Ammon's horn (tissue), 1 donor: Measurements from ENCODE around the gene SOX8.

Experiments used
- DNase-seq: peaks from one replicate; pipeline ENCODE4 v3.0.0-alpha.2; 2016; ENCODE audit warnings: low spot score

The SOX8 gene

DNA sequence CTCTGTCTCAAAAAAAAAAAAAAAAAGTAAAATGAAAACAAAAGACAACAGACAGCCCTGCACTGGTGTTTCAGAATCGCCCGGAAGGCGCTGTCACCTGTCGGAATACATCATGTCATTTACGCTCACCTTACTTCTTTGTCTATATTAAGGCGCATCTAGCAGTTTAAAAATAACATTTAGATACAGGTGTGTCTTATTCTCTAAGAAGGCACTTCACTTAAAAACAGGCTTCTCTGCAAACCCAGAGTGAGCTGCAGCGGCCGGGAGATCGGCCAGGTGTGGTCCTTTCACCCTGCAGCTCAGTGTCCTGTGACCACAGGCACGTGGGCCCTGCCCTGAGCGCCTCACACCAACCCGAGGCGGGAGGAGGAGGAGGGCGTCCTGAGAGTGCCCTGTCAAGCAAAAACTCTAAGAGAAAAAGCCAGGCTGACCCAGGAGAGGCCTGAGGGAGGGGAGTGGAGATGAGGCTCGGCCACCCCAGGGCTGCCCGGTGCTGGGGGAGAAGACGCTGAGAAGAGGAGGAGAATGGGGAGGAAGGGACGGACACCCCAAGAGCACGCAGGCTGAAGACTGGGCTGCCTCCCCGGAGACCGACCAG is 7.5 kb upstream of the SOX8 start:
- no peak for DNase-seq

DNA sequence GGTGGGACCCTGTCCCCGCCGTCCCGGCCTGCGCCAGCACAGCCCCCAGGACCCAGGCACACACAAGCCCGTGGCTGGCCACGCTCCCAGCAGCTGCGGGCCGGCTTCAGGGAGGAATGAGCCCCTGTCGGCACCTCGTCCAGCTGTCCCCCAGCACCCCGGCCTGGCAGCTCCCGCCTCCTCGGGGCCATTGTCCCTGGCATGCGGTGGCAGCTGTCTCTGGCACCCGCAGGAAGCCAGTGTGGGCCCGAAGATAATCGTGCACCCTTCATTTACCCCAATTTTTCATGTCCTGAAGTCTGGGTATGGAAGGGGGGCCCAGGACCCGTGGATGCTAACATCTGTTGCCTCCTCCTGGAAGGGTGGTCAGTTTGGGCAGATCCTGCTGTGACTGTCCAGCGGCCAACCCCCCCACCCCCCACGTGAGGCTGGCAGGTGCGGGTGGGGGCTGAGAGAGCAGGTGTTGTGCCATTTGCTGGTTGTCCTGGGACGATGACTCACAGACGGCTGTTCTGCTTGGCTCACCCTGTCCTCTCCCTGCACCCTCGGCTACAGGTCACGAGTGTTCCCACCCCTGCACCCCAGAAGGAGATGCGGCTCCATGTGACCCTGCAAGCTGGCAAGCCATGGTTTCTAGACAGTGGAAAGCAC is 6.8 kb upstream of the SOX8 start:
- DNase-seq: peak; percentile 63

DNA sequence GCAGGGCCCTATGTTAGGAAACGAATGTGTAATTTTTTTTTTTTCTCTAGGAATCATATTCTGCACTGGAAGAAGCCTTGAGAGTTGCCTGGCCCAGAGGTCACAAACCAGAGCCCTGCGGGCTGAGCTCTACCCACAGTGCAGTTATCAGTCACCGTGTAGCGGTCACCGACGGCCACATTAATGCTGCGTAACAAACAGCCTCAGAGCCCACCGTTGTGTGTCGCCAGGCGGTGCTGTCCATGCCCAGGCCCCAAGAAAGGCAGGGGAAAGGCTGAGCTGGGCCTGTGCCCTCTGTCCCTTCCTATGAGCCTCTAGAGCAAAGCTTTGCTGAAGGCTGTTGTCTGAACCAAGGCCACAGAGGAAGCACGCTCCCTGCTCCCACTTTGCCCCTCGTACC is 6.3 kb upstream of the SOX8 start:
- DNase-seq: no peak

DNA sequence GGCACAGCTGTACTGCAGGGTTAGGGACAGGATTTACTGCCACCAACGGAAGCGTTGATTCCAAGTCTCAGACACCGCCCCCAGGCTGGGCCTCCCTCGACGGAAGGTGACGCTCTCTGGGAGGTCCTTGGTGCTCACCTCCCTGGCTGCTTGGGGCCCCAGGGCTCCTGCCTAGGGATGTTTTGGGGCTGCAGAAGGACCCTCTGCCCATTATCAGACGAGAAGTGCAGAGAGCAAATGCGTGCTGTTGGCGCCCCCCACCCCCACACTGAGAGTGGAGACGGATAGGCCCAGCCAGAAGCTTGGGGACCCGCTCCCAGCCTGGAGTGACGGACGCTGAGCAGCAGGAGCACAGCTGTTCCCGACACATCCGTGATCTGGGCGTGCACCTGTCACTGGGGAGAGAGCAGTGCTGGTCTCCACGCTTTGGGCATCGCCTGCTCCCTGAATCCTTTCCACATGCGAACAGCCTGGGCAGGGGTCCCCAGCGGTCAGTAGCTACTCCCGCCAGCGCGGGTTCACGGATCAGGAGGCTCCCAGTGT is 5.1 kb upstream of the SOX8 start:
- no peak for DNase-seq

GRCh38 chr16:977081-977701 is 4.4 kb upstream of the SOX8 start:
- DNase-seq: peak; percentile 90

- no peak for DNase-seq
Observed at GRCh38 chr16:977896-978295, 3.7 kb upstream of the SOX8 start.

DNA sequence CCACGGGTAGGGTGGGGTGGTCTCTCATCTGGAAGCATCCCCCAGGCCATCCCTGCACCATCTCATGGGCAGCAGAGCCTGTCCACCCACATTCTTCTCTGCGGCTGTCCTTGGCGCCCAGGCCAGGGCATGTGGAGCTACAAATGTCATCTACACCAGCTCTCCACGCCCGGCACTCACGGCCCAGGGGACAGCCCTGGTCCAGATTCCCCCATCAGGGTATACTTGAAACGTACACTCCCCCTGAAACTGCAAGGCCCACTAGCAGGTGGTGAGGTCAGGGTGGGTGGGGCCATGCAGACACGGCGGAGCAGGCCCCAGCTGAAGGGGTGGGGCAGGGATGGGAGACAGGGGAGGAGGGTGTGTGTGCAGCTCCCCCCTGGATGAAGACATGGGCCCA is 3.2 kb upstream of the SOX8 start:
- DNase-seq: no peak

GRCh38 chr16:979147-979546 is 2.4 kb upstream of the SOX8 start:
- DNase-seq: no peak

DNA sequence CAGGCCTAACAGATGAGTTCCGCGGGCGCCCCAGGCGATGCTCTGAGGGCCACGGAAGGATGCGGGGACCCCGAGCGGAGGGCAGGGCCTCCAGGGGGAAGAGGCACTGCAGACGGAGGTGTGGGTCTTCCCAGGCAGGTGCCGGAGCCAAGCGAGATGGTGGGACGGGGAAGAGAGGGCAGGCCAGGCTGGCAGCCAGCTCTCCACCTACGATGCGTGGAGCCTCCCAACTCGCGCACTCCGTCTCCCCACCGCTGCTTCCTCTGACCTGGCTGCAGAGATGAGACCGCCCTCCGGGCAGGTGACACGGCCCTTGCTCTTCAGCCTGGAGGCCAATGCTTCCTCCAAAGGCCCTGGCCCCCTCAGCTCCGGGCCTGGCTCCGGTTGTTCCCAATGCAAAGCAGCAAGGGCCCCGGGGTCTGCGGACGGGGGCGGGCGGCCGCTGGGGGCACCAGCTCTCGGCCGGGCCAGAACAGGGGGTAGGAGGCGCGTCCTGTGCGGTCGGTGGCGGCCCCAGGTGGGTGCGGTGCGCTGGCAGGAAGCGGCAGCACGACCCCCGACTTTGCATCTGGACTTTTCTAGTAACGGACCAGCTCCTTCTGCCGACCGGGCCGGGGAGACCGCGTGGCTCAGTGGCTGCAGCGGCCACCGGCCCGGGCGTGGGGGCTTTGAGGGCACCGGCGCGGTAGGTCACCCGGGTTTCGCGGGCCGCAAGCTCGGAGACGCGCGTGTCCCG is 1.5 kb upstream of the SOX8 start:
- DNase-seq: no peak

DNA sequence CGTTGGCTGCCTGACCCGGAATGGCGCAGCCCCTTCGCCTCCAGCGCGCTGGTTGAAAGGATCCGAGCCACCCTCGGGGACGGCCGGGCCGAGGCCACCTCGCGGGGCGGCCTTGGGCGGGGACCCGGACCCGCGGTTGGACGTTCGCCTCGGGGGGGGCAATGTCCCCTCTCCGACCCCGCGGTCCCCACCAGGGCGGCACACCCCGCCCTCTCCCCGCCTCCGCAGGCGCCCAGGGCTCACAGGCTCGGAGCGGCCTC is 1.0 kb upstream of the SOX8 start:
- DNase-seq: no peak

DNA sequence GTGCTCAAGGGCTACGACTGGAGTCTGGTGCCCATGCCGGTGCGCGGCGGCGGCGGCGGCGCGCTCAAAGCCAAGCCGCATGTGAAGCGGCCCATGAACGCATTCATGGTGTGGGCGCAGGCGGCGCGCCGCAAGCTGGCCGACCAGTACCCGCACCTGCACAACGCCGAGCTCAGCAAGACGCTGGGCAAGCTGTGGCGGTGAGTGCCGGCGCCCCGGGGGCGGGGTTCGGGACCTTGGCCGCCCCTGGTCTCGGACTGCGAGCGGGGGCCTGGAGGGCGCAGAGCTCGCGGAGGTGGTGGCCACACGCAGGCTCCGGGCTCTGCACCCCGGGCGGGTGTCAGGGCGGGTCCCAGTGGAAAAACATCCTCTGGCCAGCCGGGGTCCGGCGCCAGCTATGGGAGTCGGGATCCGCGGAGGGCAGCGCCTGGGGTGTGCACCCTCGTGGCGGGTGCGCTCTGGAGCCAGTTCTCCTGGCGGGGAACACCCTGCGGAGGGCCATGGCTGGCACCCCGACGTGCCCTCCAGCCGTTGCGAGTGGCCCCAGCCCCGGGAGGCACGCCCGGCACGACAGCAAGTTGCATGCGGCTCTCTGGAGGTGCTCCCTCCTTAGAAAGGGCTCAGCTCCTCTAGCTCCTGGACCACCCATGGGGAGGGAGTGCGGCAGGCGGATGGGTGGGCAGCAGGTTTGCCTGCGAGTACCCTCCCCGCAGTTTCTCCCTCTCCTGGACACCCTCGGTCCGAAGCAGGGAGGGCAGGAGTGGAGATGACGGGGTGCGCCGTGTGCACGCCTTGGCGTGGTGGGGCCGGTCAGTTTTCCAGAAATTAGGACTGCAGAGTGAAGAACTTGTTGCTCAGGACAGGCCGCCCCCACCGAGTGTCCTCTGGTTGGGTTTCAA is 824 bp downstream of the SOX8 start:
- DNase-seq: no peak

DNA sequence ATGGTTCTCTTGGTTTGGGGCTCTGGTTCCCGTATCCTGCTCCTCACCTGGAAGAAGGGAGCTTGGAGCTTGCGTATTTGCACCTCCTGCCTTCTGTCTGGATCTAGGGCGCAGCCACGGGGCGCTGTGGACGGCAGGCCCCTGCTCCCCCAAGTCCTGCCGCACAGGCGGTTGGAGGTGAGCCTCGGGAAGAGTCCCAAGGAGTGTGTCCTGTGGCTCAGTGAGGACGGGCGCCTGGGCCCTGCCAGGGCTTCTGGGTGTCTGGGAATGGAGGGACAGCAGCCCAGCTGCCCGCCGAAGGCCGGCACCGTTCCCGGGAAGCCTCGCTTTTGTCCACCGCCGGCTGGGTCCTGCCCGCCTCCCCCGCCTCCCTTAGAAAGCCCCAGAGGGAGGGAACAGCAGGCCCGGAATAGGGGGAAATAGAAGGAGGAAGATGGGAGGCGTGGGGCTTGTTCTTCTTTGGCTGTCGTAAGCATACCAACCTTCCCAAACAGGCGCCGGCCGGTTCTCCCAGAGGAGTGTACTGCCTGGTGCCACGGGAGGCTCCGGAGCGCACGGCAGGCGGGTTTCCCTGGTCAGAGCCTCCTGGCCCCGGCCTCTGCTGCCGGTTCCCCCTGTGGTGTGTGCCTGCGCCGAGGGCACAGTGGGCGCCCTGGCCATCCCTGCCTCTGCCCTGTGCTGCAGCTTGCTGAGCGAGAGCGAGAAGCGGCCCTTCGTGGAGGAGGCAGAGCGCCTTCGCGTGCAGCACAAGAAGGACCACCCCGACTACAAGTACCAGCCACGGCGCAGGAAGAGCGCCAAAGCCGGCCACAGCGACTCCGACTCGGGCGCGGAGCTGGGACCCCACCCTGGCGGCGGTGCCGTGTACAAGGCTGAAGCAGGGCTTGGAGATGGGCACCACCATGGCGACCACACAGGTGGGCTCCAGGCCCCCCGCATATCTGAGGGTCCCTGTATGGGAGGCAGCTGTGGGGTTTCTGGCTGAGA is 1.8 kb downstream of the SOX8 start:
- peak; percentile 74 for DNase-seq

GRCh38 chr16:984121-984694 is 2.6 kb downstream of the SOX8 start:
- DNase-seq: no peak

- peak; percentile 78 for DNase-seq
Observed at GRCh38 chr16:984736-985636, 3.4 kb downstream of the SOX8 start.

DNA sequence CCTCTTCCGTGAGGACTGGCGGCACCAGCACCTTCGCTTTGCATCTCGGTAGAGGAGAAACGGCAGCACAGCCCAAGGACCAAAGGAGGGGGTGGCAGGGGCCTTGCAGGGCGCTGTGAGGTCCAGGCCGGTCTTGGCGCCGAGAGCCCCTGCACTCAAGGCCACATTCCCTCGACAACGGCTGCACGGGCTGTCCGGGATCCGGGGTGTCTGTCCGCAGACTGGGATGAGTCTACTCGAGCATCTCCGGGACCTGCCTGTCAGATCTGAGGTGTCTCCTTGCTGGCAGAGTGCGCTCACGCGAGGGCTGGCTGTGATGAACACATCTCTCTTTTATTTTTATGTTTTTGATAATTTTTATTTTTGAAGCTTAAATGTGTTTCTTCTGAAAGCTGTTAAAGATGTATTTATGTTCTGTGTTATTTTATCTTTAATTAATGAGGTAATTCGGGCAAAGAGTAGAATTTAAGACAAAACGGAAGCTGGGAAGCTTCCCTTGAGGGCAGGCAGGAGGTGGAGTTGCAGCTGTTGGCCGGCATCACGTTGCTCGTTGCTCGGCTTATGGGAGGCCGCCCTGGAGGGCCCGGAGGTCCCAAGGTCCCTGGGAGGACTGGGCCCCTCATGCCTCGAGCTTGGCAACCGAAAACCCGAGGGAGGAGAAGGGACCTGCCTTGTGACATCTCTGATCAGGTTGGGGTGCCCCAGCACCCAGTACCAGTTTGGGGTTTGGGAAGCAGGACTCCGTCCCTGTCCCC is 4.3 kb downstream of the SOX8 start:
- no peak for DNase-seq

DNA sequence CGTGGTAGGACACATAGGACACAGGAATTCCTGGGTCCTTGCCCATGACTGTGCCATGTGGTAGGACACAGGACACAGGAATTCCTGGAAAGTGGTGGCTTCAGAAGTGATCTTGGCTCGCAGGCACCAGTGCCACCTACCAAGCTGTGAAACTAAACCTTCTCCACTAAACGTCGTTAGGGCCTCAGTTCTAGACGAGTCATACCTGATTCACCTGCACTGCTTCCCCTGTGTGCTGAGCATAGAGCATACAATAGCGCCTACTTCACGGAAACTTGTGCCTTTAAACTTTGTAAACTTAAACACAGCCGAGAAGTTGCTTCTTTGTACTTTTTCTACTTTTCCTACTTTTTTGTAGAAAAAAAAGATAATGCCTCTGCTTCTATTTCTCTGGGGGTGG is 4.8 kb downstream of the SOX8 start:
- no peak for DNase-seq

DNA sequence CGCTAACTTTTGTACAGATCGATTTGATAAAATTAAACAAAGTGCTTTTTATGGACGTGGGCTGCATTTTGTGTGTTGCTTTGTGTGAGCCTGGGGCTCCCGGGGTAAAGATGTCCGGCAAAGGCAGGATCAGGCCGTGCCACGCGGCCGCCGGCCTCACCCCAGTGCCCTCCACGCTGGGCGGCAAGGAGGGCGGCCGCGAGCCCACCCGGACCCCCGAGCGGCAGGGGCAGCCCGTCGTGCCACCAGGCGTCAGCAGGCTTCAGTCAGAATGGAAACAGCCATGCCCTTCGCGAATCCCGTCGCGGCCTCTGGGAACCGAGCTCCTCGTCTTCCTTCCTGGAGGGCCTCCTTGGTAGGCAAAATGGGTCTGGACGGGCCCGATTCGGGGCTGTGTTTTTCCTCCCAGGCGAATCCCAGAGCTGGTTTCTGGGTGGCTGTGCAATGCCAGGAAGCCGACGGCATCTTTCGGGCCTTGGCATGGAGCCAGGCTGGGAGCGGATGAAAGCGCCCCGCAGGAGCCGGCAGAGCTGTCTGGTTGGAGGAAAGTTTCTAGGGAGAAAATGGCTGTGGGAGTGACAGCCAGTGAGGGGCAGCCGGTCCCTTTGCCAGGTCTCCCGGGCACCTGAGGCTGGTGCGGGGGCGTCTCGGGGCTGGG is 5.5 kb downstream of the SOX8 start:
- DNase-seq: no peak

DNA sequence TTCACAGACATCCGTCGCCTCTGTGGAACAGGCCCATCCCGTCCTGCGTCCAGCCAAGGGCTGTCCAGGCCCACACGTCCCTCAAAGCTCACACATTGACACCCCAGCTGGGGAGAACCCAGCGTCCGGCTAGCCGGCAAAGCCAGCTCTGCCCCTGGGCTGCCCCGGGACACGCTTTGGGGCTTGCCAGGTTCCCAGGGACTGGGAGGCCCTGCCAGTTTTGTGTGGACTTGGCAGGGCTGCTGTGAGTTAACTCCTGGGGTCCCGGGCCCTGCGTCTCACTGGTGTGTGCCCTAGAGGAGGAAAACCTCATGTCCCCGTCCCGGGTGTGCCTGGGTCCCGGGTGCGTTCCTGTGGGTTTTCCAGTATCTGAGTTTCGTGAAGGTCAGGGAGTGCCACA is 6.3 kb downstream of the SOX8 start:
- peak; percentile 71 for DNase-seq
